SK-N-SH (cell line): Measurements from ENCODE around the gene ZNRF1. TPM values are rescaled to one million over a fixed set of nuclear protein-coding genes. Genes with fewer than 3 reads are reported as not detected.

Experiments
- CTCF ChIA-PET: fragments of 300-600, 350-600 bp; formaldehyde crosslinking; extraction: SDS; loops from one replicate; lab custom pipeline; 2021; lab: Yijun Ruan, JAX
- POLR2A ChIA-PET: fragments of 350-600 bp; sonication (Branson Sonifier 250); formaldehyde crosslinking; extraction: SDS; loops from one replicate; lab custom pipeline; 2020; ENCODE audit warnings: antibody characterized with exemption, inconsistent platforms; lab: Yijun Ruan, JAX
- DNase-seq: peaks from one replicate; pipeline ENCODE4 v3.0.0; 2012
- H2AFZ ChIP-seq: fragments of 200-600 bp; sonication (generic); 2 replicates; pipeline ENCODE4 v1.8.1; 2016; ENCODE audit warnings: antibody characterized with exemption, mild to moderate bottlenecking, low read depth
- H3F3A ChIP-seq: fragments of 200-600 bp; sonication (generic); replicated peaks from 2 replicates; pipeline ENCODE3; 2016; ENCODE audit warnings: antibody characterized with exemption, mild to moderate bottlenecking; ENCODE audit not compliant: insufficient read depth
- H3K27ac ChIP-seq, 2 experiments: fragments of 200-500 bp in 1 of 2; fragments of 200-600 bp in 1 of 2; sonication (Bioruptor generic) in 1 of 2; sonication (generic), shearing (Covaris generic) in 1 of 2; 2 replicates each; pipeline versions ENCODE4 v1.5.1 to v1.6.1; 2014 to 2016; ENCODE audit warnings: low read depth in 2 of 2, inconsistent platforms in 1 of 2, low read length in 1 of 2, mild to moderate bottlenecking in 1 of 2, mixed read lengths in 1 of 2
- H3K27me3 ChIP-seq: fragments of 200-600 bp; sonication (generic), shearing (Covaris generic); 2 replicates; pipeline ENCODE4 v1.6.1; 2016; ENCODE audit warnings: mixed run types; ENCODE audit not compliant: insufficient read depth
- H3K36me3 ChIP-seq, 2 experiments: fragments of 200-500 bp in 1 of 2; fragments of 200-600 bp in 1 of 2; sonication (Bioruptor generic) in 1 of 2; sonication (generic) in 1 of 2; replicated peaks in 1 of 2; 2 replicates each; pipeline versions ENCODE3 to v1.5.1; 2014 to 2016; ENCODE audit warnings: low read length in 1 of 2, mild to moderate bottlenecking in 1 of 2; ENCODE audit not compliant: insufficient read depth in 2 of 2, control insufficient read depth in 1 of 2
- H3K4me1 ChIP-seq, 2 experiments: fragments of 200-500 bp in 1 of 2; fragments of 200-600 bp in 1 of 2; sonication (Bioruptor generic) in 1 of 2; sonication (generic), shearing (Covaris generic) in 1 of 2; 2 replicates each; pipeline versions ENCODE4 v1.5.1 to v1.6.1; 2014 to 2016; ENCODE audit warnings: low read depth in 1 of 2, low read length in 1 of 2, mixed run types in 1 of 2; ENCODE audit not compliant: insufficient read depth in 2 of 2, control insufficient read depth in 1 of 2
- H3K4me2 ChIP-seq: fragments of 200-600 bp; sonication (generic), shearing (Covaris generic); 2 replicates; pipeline ENCODE4 v1.6.1; 2017; ENCODE audit warnings: mixed run types
- H3K4me3 ChIP-seq, 2 experiments: fragments of 200-500 bp in 1 of 2; fragments of 200-600 bp in 1 of 2; sonication (Bioruptor generic) in 1 of 2; sonication (generic), shearing (Covaris generic) in 1 of 2; 2 replicates each; pipeline versions ENCODE4 v1.5.1 to v1.8.1; 2014 to 2016; ENCODE audit warnings: low read depth in 2 of 2, inconsistent platforms in 1 of 2, low read length in 1 of 2, mild to moderate bottlenecking in 1 of 2, mixed read lengths in 1 of 2, moderate library complexity in 1 of 2
- H3K79me2 ChIP-seq: fragments of 200-600 bp; sonication (generic); 2 replicates; pipeline ENCODE4 v1.8.1; 2017; ENCODE audit warnings: mild to moderate bottlenecking; ENCODE audit not compliant: insufficient read depth
- H3K9ac ChIP-seq: fragments of 200-600 bp; sonication (generic); 2 replicates; pipeline ENCODE4 v1.6.1; 2017; ENCODE audit warnings: mixed run types
- H3K9me2 ChIP-seq: fragments of 200-600 bp; sonication (generic); 2 replicates; pipeline ENCODE4 v1.6.1; 2017; ENCODE audit warnings: mixed run types
- H3K9me3 ChIP-seq: fragments of 200-600 bp; sonication (generic); 2 replicates; pipeline ENCODE4 v1.6.1; 2017; ENCODE audit warnings: mixed run types, mild to moderate bottlenecking, moderate library complexity
- H4K20me1 ChIP-seq: fragments of 200-600 bp; sonication (generic); 2 replicates; pipeline ENCODE4 v1.6.1; 2017; ENCODE audit warnings: mild to moderate bottlenecking, mixed run types; ENCODE audit not compliant: insufficient read depth
- MXI1 ChIP-seq: IDR thresholded peaks from 2 replicates; pipeline ENCODE4 v1.6.1; 2012; ENCODE audit warnings: mild to moderate bottlenecking, low read depth, low read length, improper control_type of control experiment
- SIN3A ChIP-seq: IDR thresholded peaks from 2 replicates; pipeline ENCODE4 v1.6.1; 2012; ENCODE audit warnings: low read depth, mild to moderate bottlenecking, low read length, moderate library complexity, borderline replicate concordance
- SMC3 ChIP-seq: IDR thresholded peaks from 2 replicates; pipeline ENCODE4 v1.6.1; 2012; ENCODE audit warnings: low read depth, low read length, improper control_type of control experiment
- TCF12 ChIP-seq: IDR thresholded peaks from 2 replicates; pipeline ENCODE4 v1.4.0; 2012
- TEAD4 ChIP-seq: IDR thresholded peaks from 2 replicates; pipeline ENCODE4 v1.4.0; 2012; ENCODE audit warnings: mild to moderate bottlenecking, borderline replicate concordance; ENCODE audit not compliant: insufficient read depth
- WGBS: methylation state at CpG from one replicate; pipeline ENCODE4 v1.1.6; 2017; ENCODE audit warnings: low lambda C conversion rate; 5-methylcytosine and 5-hydroxymethylcytosine counted together
- polyA plus RNA-seq, 3 experiments: library from polyadenylated mRNA; depleted of rRNA; stranded (reverse); fragments of >200 nt; gene quantifications; 2 replicates each; pipeline ENCODE4 v1.2.3, GENCODE V29; 2012
- TF ChIP-seq, protein P1 (sequence below): IDR thresholded peaks from 2 replicates; pipeline ENCODE4; 2012
- TF ChIP-seq, protein P2 (sequence below): IDR thresholded peaks from 2 replicates; pipeline ENCODE4 v1.6.1; 2012; ENCODE audit warnings: mild to moderate bottlenecking, low read depth, low read length, moderate library complexity
- TF ChIP-seq, protein P3 (sequence below): IDR thresholded peaks from 2 replicates; pipeline ENCODE4 v1.4.0; 2012; ENCODE audit warnings: low read depth
- TF ChIP-seq, protein P4 (sequence below): IDR thresholded peaks from 2 replicates; pipeline ENCODE4 v1.4.0; 2012; ENCODE audit warnings: low read depth, borderline replicate concordance

The ZNRF1 gene
- polyA plus RNA-seq, 1 of the 3 experiments (the other 2 are of a cell fraction) = 23.7 TPM

DNA sequence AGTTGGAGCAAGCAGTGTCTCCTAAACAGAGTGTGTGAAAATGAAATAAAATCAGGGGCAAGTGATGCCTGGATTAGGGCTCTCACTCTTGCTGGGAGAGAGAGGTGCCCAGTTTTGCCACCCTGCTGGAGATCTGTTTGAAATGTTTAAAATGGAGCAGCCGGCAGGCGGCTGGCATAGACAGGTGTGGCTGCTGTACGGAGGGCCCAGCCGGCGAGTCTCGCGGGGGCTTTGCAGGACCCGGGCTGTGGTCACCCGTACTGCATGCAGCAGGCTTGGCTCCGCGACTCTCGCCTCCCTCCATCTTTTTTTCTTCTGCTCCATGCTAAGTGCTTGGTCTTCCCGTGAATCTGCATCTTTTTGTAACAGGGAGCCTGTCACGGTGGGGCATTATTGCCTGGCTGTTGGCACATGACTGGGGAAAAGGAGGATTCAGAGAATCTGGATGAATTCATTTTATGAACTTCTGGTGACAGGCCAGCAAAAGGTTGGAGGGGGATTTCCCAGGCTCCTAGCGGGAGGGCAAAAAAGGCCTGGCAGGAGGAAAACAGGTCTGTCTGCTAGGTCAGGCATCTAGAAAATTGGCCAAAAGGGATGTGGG lies 1.8 kb downstream of the ZNRF1 start (continued):
- no peak for TF ChIP-seq TEAD4
- TF ChIP-seq, protein P1, sequence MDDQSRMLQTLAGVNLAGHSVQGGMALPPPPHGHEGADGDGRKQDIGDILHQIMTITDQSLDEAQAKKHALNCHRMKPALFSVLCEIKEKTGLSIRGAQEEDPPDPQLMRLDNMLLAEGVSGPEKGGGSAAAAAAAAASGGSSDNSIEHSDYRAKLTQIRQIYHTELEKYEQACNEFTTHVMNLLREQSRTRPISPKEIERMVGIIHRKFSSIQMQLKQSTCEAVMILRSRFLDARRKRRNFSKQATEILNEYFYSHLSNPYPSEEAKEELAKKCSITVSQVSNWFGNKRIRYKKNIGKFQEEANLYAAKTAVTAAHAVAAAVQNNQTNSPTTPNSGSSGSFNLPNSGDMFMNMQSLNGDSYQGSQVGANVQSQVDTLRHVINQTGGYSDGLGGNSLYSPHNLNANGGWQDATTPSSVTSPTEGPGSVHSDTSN = no peak
- TF ChIP-seq MXI1 = peak; percentile 76; the same call in 1 of the 2 replicates
- TF ChIP-seq, all 33 proteins: peak for 3

DNA sequence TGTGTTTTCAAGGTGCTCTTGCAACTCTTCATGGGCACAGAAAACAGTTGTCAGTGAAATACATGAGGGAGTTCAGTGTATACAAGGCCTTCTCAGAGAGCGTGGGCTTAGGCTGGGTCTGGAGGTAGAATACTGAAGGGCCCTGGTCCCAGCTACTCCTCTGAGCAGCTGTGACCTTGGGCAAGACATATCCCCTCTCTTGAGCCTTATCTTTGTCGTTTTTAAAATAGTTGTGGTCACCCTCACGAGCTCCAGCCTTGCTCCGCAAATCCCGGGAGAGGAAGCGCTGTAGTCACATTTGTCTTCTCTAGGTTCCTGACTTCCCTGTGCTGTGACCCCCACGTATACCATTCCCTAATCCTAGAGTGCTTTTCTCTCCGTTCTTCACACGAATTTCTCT lies 3.6 kb downstream of the ZNRF1 start:
- peak overlapping the region; percentile 84; the same call in 1 of the 2 replicates for H3K4me2 ChIP-seq
- ChIA-PET CTCF (interaction anchor here (1.5 kb wide), 2 partner anchors 109 to 140 kb away, joined by 4 read pairs; no protein-coding TSS in a partner anchor), POLR2A (no interaction called here)

More for the DNA sequence above, 3.6 kb downstream of the ZNRF1 start:
- Histone ChIP-seq H3K9me2 (no peaks in the 10 kb centered on the region), H3K36me3 (peaks cover 0 to 5% of the 10 kb centered on the region in 2 experiments), H3K4me1 (peaks cover 0 to 26% of the 10 kb centered on the region in 2 experiments; a peak in 3 of 4 replicates), H3K27me3 (no peaks in the 10 kb centered on the region), H3K4me3 (no peak overlapping the region), H4K20me1 (peaks cover 63% of the 10 kb centered on the region), H3K9ac (no peak overlapping the region), H3K9me3 (no peaks in the 10 kb centered on the region), H3F3A (peaks cover 3% of the 10 kb centered on the region), H2AFZ (no peak overlapping the region), H3K27ac (no peak overlapping the region), H3K79me2 (peaks cover 83% of the 10 kb centered on the region)
- 85% methylated on average over 9 of the region's 9 CpGs for WGBS
- TF ChIP-seq, protein P2, sequence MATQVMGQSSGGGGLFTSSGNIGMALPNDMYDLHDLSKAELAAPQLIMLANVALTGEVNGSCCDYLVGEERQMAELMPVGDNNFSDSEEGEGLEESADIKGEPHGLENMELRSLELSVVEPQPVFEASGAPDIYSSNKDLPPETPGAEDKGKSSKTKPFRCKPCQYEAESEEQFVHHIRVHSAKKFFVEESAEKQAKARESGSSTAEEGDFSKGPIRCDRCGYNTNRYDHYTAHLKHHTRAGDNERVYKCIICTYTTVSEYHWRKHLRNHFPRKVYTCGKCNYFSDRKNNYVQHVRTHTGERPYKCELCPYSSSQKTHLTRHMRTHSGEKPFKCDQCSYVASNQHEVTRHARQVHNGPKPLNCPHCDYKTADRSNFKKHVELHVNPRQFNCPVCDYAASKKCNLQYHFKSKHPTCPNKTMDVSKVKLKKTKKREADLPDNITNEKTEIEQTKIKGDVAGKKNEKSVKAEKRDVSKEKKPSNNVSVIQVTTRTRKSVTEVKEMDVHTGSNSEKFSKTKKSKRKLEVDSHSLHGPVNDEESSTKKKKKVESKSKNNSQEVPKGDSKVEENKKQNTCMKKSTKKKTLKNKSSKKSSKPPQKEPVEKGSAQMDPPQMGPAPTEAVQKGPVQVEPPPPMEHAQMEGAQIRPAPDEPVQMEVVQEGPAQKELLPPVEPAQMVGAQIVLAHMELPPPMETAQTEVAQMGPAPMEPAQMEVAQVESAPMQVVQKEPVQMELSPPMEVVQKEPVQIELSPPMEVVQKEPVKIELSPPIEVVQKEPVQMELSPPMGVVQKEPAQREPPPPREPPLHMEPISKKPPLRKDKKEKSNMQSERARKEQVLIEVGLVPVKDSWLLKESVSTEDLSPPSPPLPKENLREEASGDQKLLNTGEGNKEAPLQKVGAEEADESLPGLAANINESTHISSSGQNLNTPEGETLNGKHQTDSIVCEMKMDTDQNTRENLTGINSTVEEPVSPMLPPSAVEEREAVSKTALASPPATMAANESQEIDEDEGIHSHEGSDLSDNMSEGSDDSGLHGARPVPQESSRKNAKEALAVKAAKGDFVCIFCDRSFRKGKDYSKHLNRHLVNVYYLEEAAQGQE = no peak
- no peak for TF ChIP-seq SIN3A
- TF ChIP-seq, protein P3, sequence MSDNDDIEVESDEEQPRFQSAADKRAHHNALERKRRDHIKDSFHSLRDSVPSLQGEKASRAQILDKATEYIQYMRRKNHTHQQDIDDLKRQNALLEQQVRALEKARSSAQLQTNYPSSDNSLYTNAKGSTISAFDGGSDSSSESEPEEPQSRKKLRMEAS = no peak
- TF ChIP-seq, protein P4, sequence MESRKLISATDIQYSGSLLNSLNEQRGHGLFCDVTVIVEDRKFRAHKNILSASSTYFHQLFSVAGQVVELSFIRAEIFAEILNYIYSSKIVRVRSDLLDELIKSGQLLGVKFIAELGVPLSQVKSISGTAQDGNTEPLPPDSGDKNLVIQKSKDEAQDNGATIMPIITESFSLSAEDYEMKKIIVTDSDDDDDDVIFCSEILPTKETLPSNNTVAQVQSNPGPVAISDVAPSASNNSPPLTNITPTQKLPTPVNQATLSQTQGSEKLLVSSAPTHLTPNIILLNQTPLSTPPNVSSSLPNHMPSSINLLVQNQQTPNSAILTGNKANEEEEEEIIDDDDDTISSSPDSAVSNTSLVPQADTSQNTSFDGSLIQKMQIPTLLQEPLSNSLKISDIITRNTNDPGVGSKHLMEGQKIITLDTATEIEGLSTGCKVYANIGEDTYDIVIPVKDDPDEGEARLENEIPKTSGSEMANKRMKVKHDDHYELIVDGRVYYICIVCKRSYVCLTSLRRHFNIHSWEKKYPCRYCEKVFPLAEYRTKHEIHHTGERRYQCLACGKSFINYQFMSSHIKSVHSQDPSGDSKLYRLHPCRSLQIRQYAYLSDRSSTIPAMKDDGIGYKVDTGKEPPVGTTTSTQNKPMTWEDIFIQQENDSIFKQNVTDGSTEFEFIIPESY = no peak
- TF ChIP-seq SMC3 = no peak
- TF ChIP-seq TCF12 = no peak
- DNase-seq = no peak
